ENCODE measurements around the gene GJA5. TPM values are rescaled to one million over a fixed set of nuclear protein-coding genes. Genes with fewer than 3 reads are reported as not detected.

The GJA5 gene
- total RNA-seq, 1 donor from 2014 or later, result 0.27 TPM

DNA sequence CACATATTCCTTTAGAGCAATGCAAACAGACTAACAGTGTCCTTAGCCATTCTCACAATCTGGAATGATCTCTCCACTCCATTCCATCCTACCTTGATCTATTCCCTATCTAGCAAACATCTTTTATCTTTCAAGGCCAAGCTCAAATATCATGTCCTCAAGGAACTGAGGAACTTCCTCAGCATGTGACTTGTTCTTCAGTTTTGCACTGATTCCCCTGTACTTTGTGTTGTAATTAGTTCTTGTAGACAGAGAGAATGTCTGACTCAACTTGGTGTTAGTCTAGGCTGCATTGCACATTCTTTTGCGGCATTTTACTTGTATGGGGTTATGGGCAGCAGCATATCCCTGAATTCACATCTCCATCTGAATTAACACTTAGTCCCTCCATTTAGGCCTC lies 31.5 kb upstream of the GJA5 start:
- H2AFZ ChIP-seq (ENCODE audit: low read depth, low read length), result no peak overlapping the region
- no peak overlapping the region for H3K4me3 ChIP-seq (ENCODE audit: insufficient read depth, low read depth, low read length)
- no peaks in the 10 kb centered on the region for H3K9me3 ChIP-seq (ENCODE audit: insufficient read depth, low read depth, low read length)
- H3K9me3 Mint-ChIP-seq (ENCODE audit: unreplicated experiment), result peaks cover 22% of the 10 kb centered on the region
- no peaks in the 10 kb centered on the region for H3K27me3 ChIP-seq (ENCODE audit: insufficient read depth, low read length)
- no peak overlapping the region for H3K4me2 ChIP-seq (ENCODE audit: low read length)
- no peak for TF ChIP-seq EZH2 (IDR thresholded peaks at IDR 0.05; ENCODE audit: insufficient read depth, low read length)
- TF ChIP-seq, protein P1, sequence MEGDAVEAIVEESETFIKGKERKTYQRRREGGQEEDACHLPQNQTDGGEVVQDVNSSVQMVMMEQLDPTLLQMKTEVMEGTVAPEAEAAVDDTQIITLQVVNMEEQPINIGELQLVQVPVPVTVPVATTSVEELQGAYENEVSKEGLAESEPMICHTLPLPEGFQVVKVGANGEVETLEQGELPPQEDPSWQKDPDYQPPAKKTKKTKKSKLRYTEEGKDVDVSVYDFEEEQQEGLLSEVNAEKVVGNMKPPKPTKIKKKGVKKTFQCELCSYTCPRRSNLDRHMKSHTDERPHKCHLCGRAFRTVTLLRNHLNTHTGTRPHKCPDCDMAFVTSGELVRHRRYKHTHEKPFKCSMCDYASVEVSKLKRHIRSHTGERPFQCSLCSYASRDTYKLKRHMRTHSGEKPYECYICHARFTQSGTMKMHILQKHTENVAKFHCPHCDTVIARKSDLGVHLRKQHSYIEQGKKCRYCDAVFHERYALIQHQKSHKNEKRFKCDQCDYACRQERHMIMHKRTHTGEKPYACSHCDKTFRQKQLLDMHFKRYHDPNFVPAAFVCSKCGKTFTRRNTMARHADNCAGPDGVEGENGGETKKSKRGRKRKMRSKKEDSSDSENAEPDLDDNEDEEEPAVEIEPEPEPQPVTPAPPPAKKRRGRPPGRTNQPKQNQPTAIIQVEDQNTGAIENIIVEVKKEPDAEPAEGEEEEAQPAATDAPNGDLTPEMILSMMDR (IDR thresholded peaks at IDR 0.05; ENCODE audit: insufficient read depth, low read depth, low read length), result no peak
- H3K4me1 Mint-ChIP-seq (ENCODE audit: low read depth, unreplicated experiment), result no peaks in the 10 kb centered on the region
- FAIRE-seq, result no peak
- no peak overlapping the region for H3K9ac ChIP-seq (ENCODE audit: low read length)
- H3K27ac Mint-ChIP-seq (ENCODE audit: unreplicated experiment), result no peak overlapping the region
- no peak overlapping the region for H3K4me3 Mint-ChIP-seq (ENCODE audit: unreplicated experiment)
- H3K79me2 ChIP-seq (ENCODE audit: insufficient read depth, low read length), result no peaks in the 10 kb centered on the region
- no peak overlapping the region for H3K27ac ChIP-seq (ENCODE audit: low read depth, low read length)
- no peak for DNase-seq (ENCODE audit: low read depth)
- no peaks in the 10 kb centered on the region for H4K20me1 ChIP-seq (ENCODE audit: insufficient read depth, low read length)
- peaks cover 17% of the 10 kb centered on the region for H3K27me3 Mint-ChIP-seq (ENCODE audit: low read depth, unreplicated experiment)
- H3K36me3 Mint-ChIP-seq (ENCODE audit: low read depth, unreplicated experiment), result no peaks in the 10 kb centered on the region
- H3K4me1 ChIP-seq (ENCODE audit: insufficient read depth, low read length), result no peaks in the 10 kb centered on the region
- H3K36me3 ChIP-seq (ENCODE audit: insufficient read depth, low read length), result no peaks in the 10 kb centered on the region

DNA sequence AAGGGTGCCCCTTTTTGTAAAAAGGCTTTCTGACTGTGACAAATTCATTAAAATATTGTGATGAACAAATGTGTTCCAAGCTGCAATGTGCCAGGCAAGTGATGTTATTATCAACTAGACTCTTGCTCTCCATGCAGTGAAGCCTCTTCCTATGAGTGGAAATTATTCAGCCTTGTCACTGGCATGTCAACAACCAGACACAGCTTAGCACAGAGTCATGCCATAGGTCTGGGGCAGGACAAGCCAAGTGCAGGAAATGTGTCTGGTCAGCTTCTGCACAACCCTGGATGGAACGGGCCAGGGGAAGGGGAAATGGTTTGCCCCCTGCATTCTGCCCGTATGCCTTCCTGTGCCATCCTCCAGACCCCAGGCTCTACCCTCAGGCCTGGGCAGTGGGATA lies 27.4 kb upstream of the GJA5 start:
- H3K4me3 ChIP-seq (ENCODE audit: insufficient read depth, low read depth, low read length), result no peak overlapping the region
- Mint-ChIP-seq H3K9me3 (ENCODE audit: unreplicated experiment) (peaks cover 19% of the 10 kb centered on the region), H3K4me3 (ENCODE audit: unreplicated experiment) (no peak overlapping the region), H3K27me3 (ENCODE audit: low read depth, unreplicated experiment) (peaks cover 30% of the 10 kb centered on the region), H3K36me3 (ENCODE audit: low read depth, unreplicated experiment) (no peaks in the 10 kb centered on the region), H3K27ac (ENCODE audit: unreplicated experiment) (no peak overlapping the region), H3K4me1 (ENCODE audit: low read depth, unreplicated experiment) (no peaks in the 10 kb centered on the region)
- no peak overlapping the region for H3K4me2 ChIP-seq (ENCODE audit: low read length)
- DNase-seq (ENCODE audit: low read depth), result no peak
- no peak overlapping the region for H2AFZ ChIP-seq (ENCODE audit: low read depth, low read length)
- H4K20me1 ChIP-seq (ENCODE audit: insufficient read depth, low read length), result no peaks in the 10 kb centered on the region
- no peak for FAIRE-seq
- H3K27ac ChIP-seq (ENCODE audit: low read depth, low read length), result no peak overlapping the region
- H3K9me3 ChIP-seq (ENCODE audit: insufficient read depth, low read depth, low read length), result no peaks in the 10 kb centered on the region
- no peaks in the 10 kb centered on the region for H3K4me1 ChIP-seq (ENCODE audit: insufficient read depth, low read length)
- TF ChIP-seq EZH2 (IDR thresholded peaks at IDR 0.05; ENCODE audit: insufficient read depth, low read length), result no peak
- TF ChIP-seq, protein P1 (IDR thresholded peaks at IDR 0.05; ENCODE audit: insufficient read depth, low read depth, low read length), result no peak
- H3K79me2 ChIP-seq (ENCODE audit: insufficient read depth, low read length), result no peaks in the 10 kb centered on the region
- H3K36me3 ChIP-seq (ENCODE audit: insufficient read depth, low read length), result no peaks in the 10 kb centered on the region
- no peaks in the 10 kb centered on the region for H3K27me3 ChIP-seq (ENCODE audit: insufficient read depth, low read length)
- no peak overlapping the region for H3K9ac ChIP-seq (ENCODE audit: low read length)

DNA sequence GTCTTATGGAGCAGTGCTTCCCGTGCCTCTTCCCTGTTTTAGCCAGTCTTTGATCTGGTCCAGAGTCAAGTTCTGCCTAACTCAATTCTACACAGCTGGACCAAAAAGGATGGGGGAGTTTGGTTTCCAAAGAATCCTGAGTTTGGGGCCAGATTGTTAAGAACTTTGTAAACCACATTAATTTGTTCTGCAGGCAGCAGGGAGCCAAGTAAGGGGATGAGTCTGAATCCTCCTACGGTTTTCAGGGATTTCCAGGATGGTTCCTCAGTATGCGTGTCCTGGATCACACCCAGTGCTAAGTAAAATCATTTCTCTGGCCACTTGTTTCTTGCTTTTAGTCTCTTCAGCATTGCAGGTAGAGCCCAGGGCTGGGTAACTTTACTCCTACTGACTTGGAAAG lies 26.1 kb upstream of the GJA5 start:
- H3K27ac ChIP-seq (ENCODE audit: low read depth, low read length), result no peak overlapping the region
- H3K27me3 Mint-ChIP-seq (ENCODE audit: low read depth, unreplicated experiment), result peaks cover 30% of the 10 kb centered on the region
- H3K27me3 ChIP-seq (ENCODE audit: insufficient read depth, low read length), result peaks cover 3% of the 10 kb centered on the region
- H4K20me1 ChIP-seq (ENCODE audit: insufficient read depth, low read length), result no peaks in the 10 kb centered on the region
- H3K9me3 Mint-ChIP-seq (ENCODE audit: unreplicated experiment), result peaks cover 13% of the 10 kb centered on the region
- no peak overlapping the region for H3K27ac Mint-ChIP-seq (ENCODE audit: unreplicated experiment)
- H3K4me1 ChIP-seq (ENCODE audit: insufficient read depth, low read length), result no peaks in the 10 kb centered on the region
- H3K79me2 ChIP-seq (ENCODE audit: insufficient read depth, low read length), result no peaks in the 10 kb centered on the region
- H3K36me3 Mint-ChIP-seq (ENCODE audit: low read depth, unreplicated experiment), result no peaks in the 10 kb centered on the region
- no peak overlapping the region for H3K4me3 Mint-ChIP-seq (ENCODE audit: unreplicated experiment)
- H3K4me1 Mint-ChIP-seq (ENCODE audit: low read depth, unreplicated experiment), result no peaks in the 10 kb centered on the region
- H3K36me3 ChIP-seq (ENCODE audit: insufficient read depth, low read length), result no peaks in the 10 kb centered on the region
- TF ChIP-seq EZH2 (IDR thresholded peaks at IDR 0.05; ENCODE audit: insufficient read depth, low read length), result no peak
- H3K9ac ChIP-seq (ENCODE audit: low read length), result no peak overlapping the region
- no peaks in the 10 kb centered on the region for H3K9me3 ChIP-seq (ENCODE audit: insufficient read depth, low read depth, low read length)
- H2AFZ ChIP-seq (ENCODE audit: low read depth, low read length), result no peak overlapping the region
- FAIRE-seq (no peak), DNase-seq (ENCODE audit: low read depth) (peak; percentile 28)
- H3K4me2 ChIP-seq (ENCODE audit: low read length), result no peak overlapping the region
- H3K4me3 ChIP-seq (ENCODE audit: insufficient read depth, low read depth, low read length), result no peak overlapping the region

Data from astrocyte (in vitro differentiated cells and primary cell).